ENCODE results near the gene FARP1.

The FARP1 gene

GRCh38 chr13:98371516-98372023 is 228.7 kb downstream of the FARP1 start:
- DNase-seq: no peak

- DNase-seq: no peak
These were observed 230.0 kb downstream of the FARP1 start for GRCh38 chr13:98372876-98373275.

- no peak for DNase-seq
These were observed 231.9 kb downstream of the FARP1 start for GRCh38 chr13:98374750-98375149.

GRCh38 chr13:98377635-98378378 is 234.9 kb downstream of the FARP1 start:
- DNase-seq: no peak

- DNase-seq: no peak
These were observed 241.8 kb downstream of the FARP1 start for GRCh38 chr13:98384739-98385138.

- DNase-seq: no peak
These were observed 242.7 kb downstream of the FARP1 start for GRCh38 chr13:98385606-98386005.

- peak; percentile 90 for DNase-seq
These were observed 243.7 kb downstream of the FARP1 start for GRCh38 chr13:98386637-98387036.

GRCh38 chr13:98389319-98389718 is 246.4 kb downstream of the FARP1 start:
- DNase-seq: no peak

GRCh38 chr13:98390086-98390715 is 247.3 kb downstream of the FARP1 start:
- no peak for DNase-seq

GRCh38 chr13:98393873-98394272 is 251.0 kb downstream of the FARP1 start:
- DNase-seq: no peak

- no peak for DNase-seq
These were observed 252.1 kb downstream of the FARP1 start for GRCh38 chr13:98394820-98395510.

- no peak for DNase-seq
These were observed 253.3 kb downstream of the FARP1 start for GRCh38 chr13:98396071-98396710.

GRCh38 chr13:98397221-98397620 is 254.3 kb downstream of the FARP1 start:
- no peak for DNase-seq

GRCh38 chr13:98397861-98398260 is 255.0 kb downstream of the FARP1 start:
- no peak for DNase-seq

GRCh38 chr13:98398581-98398980 is 255.7 kb downstream of the FARP1 start:
- DNase-seq: no peak

GRCh38 chr13:98399756-98400155 is 256.9 kb downstream of the FARP1 start:
- DNase-seq: no peak

- DNase-seq: no peak
These were observed 259.0 kb downstream of the FARP1 start for GRCh38 chr13:98401934-98402333.

GRCh38 chr13:98403076-98403475 is 260.2 kb downstream of the FARP1 start:
- DNase-seq: no peak

GRCh38 chr13:98405107-98405571 is 262.2 kb downstream of the FARP1 start:
- peak; percentile 84 for DNase-seq

GRCh38 chr13:98405690-98406344 is 262.9 kb downstream of the FARP1 start:
- no peak for DNase-seq

GRCh38 chr13:98406427-98406826 is 263.5 kb downstream of the FARP1 start:
- no peak for DNase-seq

- no peak for DNase-seq
These were observed 264.1 kb downstream of the FARP1 start for GRCh38 chr13:98406971-98407370.

- DNase-seq: no peak
These were observed 264.7 kb downstream of the FARP1 start for GRCh38 chr13:98407575-98407974.

Measured in NCI-H1436 treated with DMSO at 0.1 percent for 48 hours (cell line).